Sigmoid colon (tissue), 7 donors: ENCODE results near the gene RSRC2. TPM values are rescaled to one million over a fixed set of nuclear protein-coding genes. Genes with fewer than 3 reads are reported as not detected.
A peak's percentile ranks its signal among the peaks of the same experiment; 100 is the strongest.

Experiments
- DNase-seq: peaks from one replicate; pipeline ENCODE4 v3.0.0-alpha.2; 2019
- H3K27ac ChIP-seq, 4 donors: fragments of 200-600 bp; sonication (generic); one replicate each; pipeline ENCODE4 v1.5.1; 2016 to 2019; ENCODE audit warnings: mild to moderate bottlenecking in 1 of 4
- H3K27me3 ChIP-seq, 3 donors: fragments of 200-600 bp; sonication (generic); one replicate each; pipeline ENCODE4 v1.5.1; 2019; ENCODE audit warnings: mild to moderate bottlenecking in 1 of 3
- H3K36me3 ChIP-seq, 4 donors: fragments of 200-600 bp; sonication (generic); one replicate each; pipeline ENCODE4 v1.5.1; 2016 to 2019
- H3K4me1 ChIP-seq, 4 donors: fragments of 200-600 bp; sonication (generic); one replicate each; pipeline ENCODE4 v1.5.1; 2017 to 2019
- H3K4me3 ChIP-seq, 4 donors: fragments of 200-600 bp; sonication (generic); one replicate each; pipeline ENCODE4 v1.5.1; 2017 to 2019; ENCODE audit warnings: mild to moderate bottlenecking in 2 of 4, moderate library complexity in 1 of 4
- H3K9me3 ChIP-seq, 4 donors: fragments of 200-600 bp in 3 of 4; sonication (generic) in 3 of 4; one replicate each; pipeline versions ENCODE4 v1.5.1 to v1.6.1; 2013 to 2019
- CTCF ChIP-seq, 4 experiments: fragments of 450-650 bp in 3 of 4; fragments of 200-600 bp in 1 of 4; IDR thresholded peaks; one replicate each; pipeline ENCODE4 v1.5.1; 2016 to 2019; ENCODE audit warnings: antibody characterized with exemption in 4 of 4, mild to moderate bottlenecking in 3 of 4, moderate library complexity in 2 of 4
- EP300 ChIP-seq, 4 donors: sonication (generic); formaldehyde crosslinking; IDR thresholded peaks; one replicate each; pipeline ENCODE4 v1.6.1; 2017; ENCODE audit warnings: antibody characterized with exemption in 4 of 4
- POLR2A ChIP-seq, 2 donors: fragments of 450-650 bp; IDR thresholded peaks; one replicate each; pipeline ENCODE4 v1.6.1; 2016; ENCODE audit warnings: antibody characterized with exemption in 2 of 2, mild to moderate bottlenecking in 2 of 2, moderate library complexity in 2 of 2
- POLR2AphosphoS5 ChIP-seq, 4 donors: sonication (generic); formaldehyde crosslinking; IDR thresholded peaks; one replicate each; pipeline ENCODE4 v1.6.1; 2017; ENCODE audit warnings: antibody characterized with exemption in 4 of 4
- WGBS, 2 donors: extraction: QIAGEN DNeasy Blood & Tissue Kit; methylation state at CpG; one replicate each; pipeline ENCODE4 v1.1.7; 2013; 5-methylcytosine and 5-hydroxymethylcytosine counted together
- intact Hi-C: fragments of 100-400 bp; cut with DNase I; formaldehyde crosslinking; loops from one replicate; pipeline ENCODE4 v1.15.1; 2023
- polyA plus RNA-seq, 3 donors: library from polyadenylated mRNA; stranded (reverse); fragments of 200-250 nt; gene quantifications; one replicate each; pipeline ENCODE4 v1.2.3, GENCODE V29; 2013
- total RNA-seq, 4 donors: library from RNA; depleted of rRNA; stranded (reverse); fragments of >200 nt; gene quantifications; one replicate each; pipeline ENCODE4 v1.1.0, GENCODE V29; 2016
- donor health status: healthy with polysubstance abuse.
- donor health status: Bipolar disorder and iron deficiency.
- donor health status: healthy.

Gene RSRC2
- total and polyA plus RNA-seq, 7 donors, result 38.4 to 79.9 (median 60.9) TPM

DNA sequence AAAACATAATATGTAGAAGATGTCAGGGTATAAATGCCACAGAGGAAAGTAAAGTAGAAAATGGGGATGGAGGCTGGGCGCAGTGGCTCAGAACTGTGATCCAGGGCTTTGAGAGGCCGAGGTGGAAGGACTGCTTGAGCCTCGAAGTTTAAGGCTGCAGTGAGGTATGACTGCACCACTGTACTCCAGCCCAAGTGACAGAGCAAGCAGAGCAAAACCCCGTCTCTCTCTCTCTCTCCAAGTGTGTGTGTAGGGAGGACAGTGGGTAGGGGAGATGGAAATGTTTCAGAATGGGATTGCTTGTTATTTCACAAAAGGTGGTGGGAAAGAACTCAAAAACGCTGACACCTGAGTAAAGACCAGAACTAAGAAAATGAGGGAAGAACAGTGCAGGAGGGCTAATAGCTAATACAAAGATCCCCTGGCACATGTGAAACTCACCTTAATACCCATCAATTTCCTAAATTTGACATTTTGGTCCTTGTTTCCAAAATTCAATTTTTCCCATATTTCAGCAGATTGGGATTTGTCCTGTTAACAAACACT, 20.3 kb downstream of the RSRC2 start:
- no peaks in the 10 kb centered on the region for H3K27me3 ChIP-seq
- no peaks in the 10 kb centered on the region for H3K9me3 ChIP-seq
- WGBS, 2 donors, result 91 to 94% methylated on average over 5 of the region's 5 CpGs
- DNase-seq, result no peak
- H3K4me1 ChIP-seq, result peaks cover 0 to under 1% (median under 1%) of the 10 kb centered on the region in 4 donors
- peaks cover 56 to 90% (median 72%) of the 10 kb centered on the region in 4 donors for H3K36me3 ChIP-seq
- intact Hi-C loops, result no loop called here
- H3K4me3 ChIP-seq, result no peak overlapping the region
- no peak for TF ChIP-seq POLR2A (IDR thresholded peaks at IDR 0.05)
- H3K27ac ChIP-seq, result no peak overlapping the region

- Histone ChIP-seq H3K27me3 (no peaks in the 10 kb centered on the region), H3K36me3 (peaks cover 49 to 81% (median 63%) of the 10 kb centered on the region in 4 donors), H3K4me3 (no peak overlapping the region), H3K27ac (no peak overlapping the region), H3K9me3 (no peaks in the 10 kb centered on the region), H3K4me1 (peaks cover 0 to 5% (median 5%) of the 10 kb centered on the region in 4 donors)
- DNase-seq, result no peak
- no peak for TF ChIP-seq POLR2A (IDR thresholded peaks at IDR 0.05)
- TF ChIP-seq CTCF (IDR thresholded peaks at IDR 0.05), result no peak
- no peak for TF ChIP-seq POLR2AphosphoS5 (IDR thresholded peaks at IDR 0.05)
- no peak for TF ChIP-seq EP300 (IDR thresholded peaks at IDR 0.05)
- intact Hi-C loops, result no loop called here
- WGBS, 2 donors, result 86 to 90% methylated on average over 11 of the region's 11 CpGs
Measured at GRCh38 chr12:122505419-122506051, 21.2 kb downstream of the RSRC2 start.

GRCh38 chr12:122503783-122504590, 22.7 kb downstream of the RSRC2 start:
- Histone ChIP-seq H3K4me3 (no peak overlapping the region), H3K36me3 (peaks cover 39 to 66% (median 48%) of the 10 kb centered on the region in 4 donors), H3K27me3 (no peaks in the 10 kb centered on the region), H3K9me3 (no peaks in the 10 kb centered on the region), H3K27ac (no peak overlapping the region), H3K4me1 (peaks cover 0 to 13% (median 13%) of the 10 kb centered on the region in 4 donors)
- DNase-seq, result no peak
- WGBS, 2 donors, result 69 to 86% methylated on average over 6 of the region's 6 CpGs
- intact Hi-C loops, result loop anchor here (5.0 kb wide), 1 partner anchor 237 kb away; the partner anchor contains the start of gene VPS33A
- TF ChIP-seq POLR2AphosphoS5 (IDR thresholded peaks at IDR 0.05) (no peak), POLR2A (IDR thresholded peaks at IDR 0.05) (no peak), EP300 (IDR thresholded peaks at IDR 0.05) (no peak)

DNA sequence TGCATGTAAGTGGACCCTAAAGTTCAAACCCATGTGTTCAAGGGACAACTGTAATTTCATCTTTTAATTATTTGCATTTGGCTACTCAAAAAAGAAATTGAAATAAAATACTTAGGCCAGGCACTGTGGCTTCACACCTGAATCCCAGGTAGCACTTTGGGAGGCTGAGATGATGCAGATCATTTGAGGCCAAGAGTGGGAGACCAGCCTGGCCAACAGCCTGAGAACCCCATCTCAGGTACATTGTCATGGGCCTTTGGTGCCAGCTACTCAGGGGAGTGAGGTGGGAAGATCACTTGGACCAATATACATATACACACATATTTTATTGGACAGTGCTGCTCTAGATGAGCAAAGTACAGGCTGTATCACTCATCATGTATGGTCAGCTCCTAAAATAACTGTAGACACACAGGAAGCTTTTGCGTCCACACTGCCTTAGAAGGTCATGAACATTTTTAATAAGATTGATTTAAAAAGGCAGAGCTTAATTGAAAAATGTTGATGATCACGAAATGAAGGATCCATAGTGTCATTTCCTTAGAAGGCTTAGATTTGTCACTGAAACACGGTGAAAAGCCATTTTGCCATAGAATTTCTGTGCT, 23.5 kb downstream of the RSRC2 start:
- 86 to 90% methylated on average over 3 of the region's 3 CpGs for WGBS, 2 donors
- no peak overlapping the region for H3K27ac ChIP-seq
- peaks cover 0 to 21% (median 20%) of the 10 kb centered on the region in 4 donors for H3K4me1 ChIP-seq
- TF ChIP-seq POLR2AphosphoS5 (IDR thresholded peaks at IDR 0.05) (peak in 3 of 4 donors; percentile 11 to 46 (median 25)), POLR2A (IDR thresholded peaks at IDR 0.05) (no peak)
- no peak for DNase-seq
- intact Hi-C loops, result loop anchor here (5.0 kb wide), 1 partner anchor 236 kb away; the partner anchor contains the start of gene VPS33A
- H3K36me3 ChIP-seq, result peaks cover 38 to 58% (median 41%) of the 10 kb centered on the region in 4 donors
- H3K9me3 ChIP-seq, result no peaks in the 10 kb centered on the region
- no peak overlapping the region for H3K4me3 ChIP-seq
- H3K27me3 ChIP-seq, result no peaks in the 10 kb centered on the region

GRCh38 chr12:122501489-122501989, 25.2 kb downstream of the RSRC2 start:
- intact Hi-C loops, result loop anchor here (5.0 kb wide), 1 partner anchor 234 kb away; the partner anchor contains the start of gene VPS33A
- Histone ChIP-seq H3K4me3 (peak overlapping the region in 3 of 4 donors; percentile 70 to 96 (median 81)), H3K27me3 (no peaks in the 10 kb centered on the region), H3K9me3 (no peaks in the 10 kb centered on the region), H3K36me3 (peaks cover 21 to 52% (median 26%) of the 10 kb centered on the region in 4 donors), H3K4me1 (peaks cover 0 to 36% (median 28%) of the 10 kb centered on the region in 4 donors), H3K27ac (peak overlapping the region; percentile 96 to 99 (median 98))
- 69 to 80% methylated on average over 9 of the region's 9 CpGs for WGBS, 2 donors
- DNase-seq, result no peak
- no peak for TF ChIP-seq POLR2A (IDR thresholded peaks at IDR 0.05)
- no peak for TF ChIP-seq POLR2AphosphoS5 (IDR thresholded peaks at IDR 0.05)
- no peak for TF ChIP-seq EP300 (IDR thresholded peaks at IDR 0.05)
- no peak for TF ChIP-seq CTCF (IDR thresholded peaks at IDR 0.05)
